A549 treated with AZD9567 at 1 μM for 4 hours (cell line): Measurements from ENCODE around the gene PHLPP2. TPM values are rescaled to one million over a fixed set of nuclear protein-coding genes. Genes with fewer than 3 reads are reported as not detected.

Experiments used
- total RNA-seq: library from RNA; stranded (reverse); fragments of 200-300 nt; extraction: Qiagen RNA extraction; gene quantifications from 5 replicates; pipeline ENCODE4 v1.2.3, GENCODE V29; 2022; ENCODE audit not compliant: insufficient read depth

Gene PHLPP2, protein sequence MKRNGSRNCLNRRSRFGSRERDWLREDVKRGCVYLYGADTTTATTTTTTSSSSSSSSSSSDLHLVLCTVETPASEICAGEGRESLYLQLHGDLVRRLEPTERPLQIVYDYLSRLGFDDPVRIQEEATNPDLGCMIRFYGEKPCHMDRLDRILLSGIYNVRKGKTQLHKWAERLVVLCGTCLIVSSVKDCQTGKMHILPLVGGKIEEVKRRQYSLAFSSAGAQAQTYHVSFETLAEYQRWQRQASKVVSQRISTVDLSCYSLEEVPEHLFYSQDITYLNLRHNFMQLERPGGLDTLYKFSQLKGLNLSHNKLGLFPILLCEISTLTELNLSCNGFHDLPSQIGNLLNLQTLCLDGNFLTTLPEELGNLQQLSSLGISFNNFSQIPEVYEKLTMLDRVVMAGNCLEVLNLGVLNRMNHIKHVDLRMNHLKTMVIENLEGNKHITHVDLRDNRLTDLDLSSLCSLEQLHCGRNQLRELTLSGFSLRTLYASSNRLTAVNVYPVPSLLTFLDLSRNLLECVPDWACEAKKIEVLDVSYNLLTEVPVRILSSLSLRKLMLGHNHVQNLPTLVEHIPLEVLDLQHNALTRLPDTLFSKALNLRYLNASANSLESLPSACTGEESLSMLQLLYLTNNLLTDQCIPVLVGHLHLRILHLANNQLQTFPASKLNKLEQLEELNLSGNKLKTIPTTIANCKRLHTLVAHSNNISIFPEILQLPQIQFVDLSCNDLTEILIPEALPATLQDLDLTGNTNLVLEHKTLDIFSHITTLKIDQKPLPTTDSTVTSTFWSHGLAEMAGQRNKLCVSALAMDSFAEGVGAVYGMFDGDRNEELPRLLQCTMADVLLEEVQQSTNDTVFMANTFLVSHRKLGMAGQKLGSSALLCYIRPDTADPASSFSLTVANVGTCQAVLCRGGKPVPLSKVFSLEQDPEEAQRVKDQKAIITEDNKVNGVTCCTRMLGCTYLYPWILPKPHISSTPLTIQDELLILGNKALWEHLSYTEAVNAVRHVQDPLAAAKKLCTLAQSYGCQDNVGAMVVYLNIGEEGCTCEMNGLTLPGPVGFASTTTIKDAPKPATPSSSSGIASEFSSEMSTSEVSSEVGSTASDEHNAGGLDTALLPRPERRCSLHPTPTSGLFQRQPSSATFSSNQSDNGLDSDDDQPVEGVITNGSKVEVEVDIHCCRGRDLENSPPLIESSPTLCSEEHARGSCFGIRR (N-terminal part only)
- 10.1 to 12.2 TPM (median 10.9 TPM) in 5 replicates for total RNA-seq

GRCh38 chr16:71724320-71724751 lies at the start of gene PHLPP2:
Gene PHLPP2, minus strand, starts transcription at chr16:71724701. Its CDS starts 9,906 bp downstream, at chr16:71714795.

GRCh38 chr16:71626018-71626857 lies 98.3 kb downstream of the PHLPP2 start, which contains the start of gene MARVELD3:
Gene MARVELD3, plus strand, starts transcription at chr16:71626184. Its CDS starts 46 bp downstream, at chr16:71626230.

Other genes starting within 250 kb of the PHLPP2 start
- 1.4 to 2.0 TPM (median 1.9 TPM) in 5 replicates for gene ZNF19, start 235.4 kb downstream of the PHLPP2 start, total RNA-seq
- gene CHST4, start 198.3 kb downstream of the PHLPP2 start, total RNA-seq, result 0.03 to 0.06 TPM in 2 of 5 replicates, not detected in the others
- 0.02 to 0.48 TPM (median 0.05 TPM) in 3 of 5 replicates, not detected in the others for gene TAT, start 147.6 kb downstream of the PHLPP2 start, total RNA-seq
- gene MARVELD3, start 98.5 kb downstream of the PHLPP2 start, total RNA-seq, result 0.21 to 0.39 TPM (median 0.28 TPM) in 4 of 5 replicates, not detected in the other
- gene AP1G1, start 84.1 kb upstream of the PHLPP2 start, total RNA-seq, result 38.3 to 48.0 TPM (median 44.4 TPM) in 5 replicates
- 15.3 to 19.0 TPM (median 17.3 TPM) in 5 replicates for gene ATXN1L, start 121.3 kb upstream of the PHLPP2 start, total RNA-seq
- gene ZNF821, start 159.5 kb upstream of the PHLPP2 start, total RNA-seq, result 3.1 to 4.1 TPM (median 3.4 TPM) in 4 of 5 replicates, not detected in the other
- 165 to 247 TPM (median 174 TPM) in 5 replicates for gene IST1, start 170.8 kb upstream of the PHLPP2 start, total RNA-seq